GM19193 (cell line): ENCODE measurements around the gene TXNRD2.

Source experiments
- POLR2A ChIP-seq: IDR thresholded peaks from 4 replicates; pipeline ENCODE4 v1.6.1; 2011; ENCODE audit not compliant: insufficient read depth, insufficient read length; ENCODE audit errors: extremely low read depth

TXNRD2 gene

DNA sequence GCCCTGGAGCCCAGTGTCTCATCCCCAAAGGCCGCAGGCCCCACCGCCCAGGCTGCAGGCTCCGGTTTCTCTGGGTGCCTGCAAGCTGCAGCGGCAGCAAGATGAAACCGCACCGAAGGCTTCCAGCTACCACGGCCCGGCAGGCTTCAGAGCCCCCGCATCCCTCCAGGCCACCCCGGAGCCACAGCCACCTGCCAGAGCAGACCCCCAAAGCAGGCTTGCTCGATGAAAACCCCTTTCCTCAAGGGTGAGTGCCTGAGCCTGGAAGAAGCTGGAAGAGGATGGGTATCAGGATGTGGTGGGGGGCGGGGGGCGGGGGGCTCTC lies 62.4 kb downstream of the TXNRD2 start:
- TF ChIP-seq POLR2A = no peak

- no peak for TF ChIP-seq POLR2A
Measured at GRCh38 chr22:19878461-19879245, 63.0 kb downstream of the TXNRD2 start.

GRCh38 chr22:19877626-19878339 lies 63.8 kb downstream of the TXNRD2 start:
- no peak for TF ChIP-seq POLR2A

DNA sequence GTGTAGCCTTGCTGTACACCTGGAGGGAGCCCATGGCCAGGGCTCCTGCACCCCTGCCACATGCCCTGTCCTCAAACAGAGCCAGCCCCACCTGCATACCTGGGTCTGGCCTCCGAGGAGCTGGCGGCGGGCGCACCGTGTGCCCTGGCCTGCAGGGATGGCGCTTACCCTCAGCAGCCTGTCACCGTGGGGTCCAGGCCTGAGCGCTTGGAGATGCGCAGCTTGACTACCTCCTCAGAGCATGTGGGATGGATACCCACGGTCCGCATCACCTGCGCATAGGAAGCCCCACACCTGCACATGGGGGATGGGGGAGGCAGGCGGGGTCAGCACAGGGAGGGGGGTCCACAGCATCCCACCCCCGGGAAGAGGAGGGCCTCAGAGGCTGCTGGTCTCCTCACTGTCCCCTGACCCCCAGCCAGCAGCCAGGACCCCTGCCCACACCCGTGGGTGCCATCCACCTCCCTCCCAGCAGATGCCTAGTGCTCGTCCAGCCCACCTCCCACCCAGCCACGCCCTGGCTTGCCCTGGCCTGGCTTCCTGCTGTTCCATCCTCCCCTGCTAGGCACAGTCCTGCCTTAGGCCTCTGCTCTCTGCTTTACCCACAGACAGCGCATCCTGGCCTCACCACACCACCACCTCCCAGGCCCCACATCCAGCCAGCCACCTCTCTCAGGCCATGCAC lies 64.5 kb downstream of the TXNRD2 start:
- TF ChIP-seq POLR2A = no peak

GRCh38 chr22:19876314-19876940 lies 65.2 kb downstream of the TXNRD2 start:
- no peak for TF ChIP-seq POLR2A

DNA sequence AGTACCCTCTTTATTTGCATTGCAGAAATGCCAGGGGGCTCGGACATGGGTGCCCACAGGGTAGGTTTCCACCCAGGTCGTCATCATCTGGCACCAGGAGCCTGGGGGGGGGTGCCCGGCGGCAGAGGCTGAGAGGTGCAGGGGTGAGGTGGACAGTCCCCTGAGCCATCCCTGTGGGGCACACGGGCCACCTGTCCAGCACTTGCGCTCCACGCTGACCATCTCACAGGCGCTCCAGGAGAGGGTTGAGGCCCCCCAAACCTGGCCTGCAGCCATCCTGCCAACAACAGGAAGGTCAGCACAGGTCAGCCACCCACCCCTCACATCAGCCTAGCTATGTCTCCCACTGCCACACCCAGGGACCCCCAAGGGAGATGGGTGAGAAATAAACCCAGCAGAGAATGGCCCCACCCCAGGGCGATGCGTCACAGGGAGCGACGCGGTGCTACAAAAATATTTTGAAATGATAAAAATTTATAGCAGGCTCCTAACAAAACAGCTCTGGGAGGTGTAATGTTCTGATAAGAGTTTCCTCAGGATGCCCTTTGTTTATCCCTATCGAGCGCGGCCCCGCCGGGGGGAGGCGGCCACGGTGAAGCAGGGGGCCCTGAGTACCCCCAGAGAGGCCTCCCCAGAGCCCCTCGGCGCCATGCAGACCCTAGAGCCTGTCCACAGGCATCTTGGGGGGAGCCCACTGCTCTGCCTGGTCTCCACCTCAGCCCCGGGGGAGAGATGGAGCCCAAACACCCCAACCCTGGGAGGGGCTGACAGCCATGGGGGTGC lies 65.9 kb downstream of the TXNRD2 start:
- no peak for TF ChIP-seq POLR2A

DNA sequence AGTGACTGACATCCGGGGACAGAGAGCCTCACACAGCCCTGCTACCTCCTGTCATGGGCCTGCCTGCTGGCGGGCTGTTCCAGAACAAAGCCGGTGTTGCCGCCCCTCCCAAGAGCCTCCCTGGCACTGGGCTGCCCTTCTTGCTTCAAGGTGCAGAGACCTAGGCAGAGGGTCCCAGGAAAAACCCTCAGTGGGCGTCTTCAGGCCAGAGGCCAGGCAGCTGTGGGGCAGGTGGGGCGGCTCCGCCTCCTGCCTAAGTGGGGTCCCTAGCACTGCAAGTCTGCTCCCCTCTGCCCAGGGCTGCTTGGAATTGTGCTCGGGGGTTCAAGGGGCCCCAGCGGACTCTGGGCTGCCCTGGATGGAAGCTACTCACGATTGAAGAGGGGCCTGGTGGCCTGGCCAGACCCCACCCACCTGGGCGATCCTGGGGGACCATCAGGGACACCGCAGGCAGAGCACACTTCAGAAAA lies 66.5 kb downstream of the TXNRD2 start:
- TF ChIP-seq POLR2A = no peak

GRCh38 chr22:19874307-19875060 lies 67.1 kb downstream of the TXNRD2 start:
- TF ChIP-seq POLR2A = no peak

DNA sequence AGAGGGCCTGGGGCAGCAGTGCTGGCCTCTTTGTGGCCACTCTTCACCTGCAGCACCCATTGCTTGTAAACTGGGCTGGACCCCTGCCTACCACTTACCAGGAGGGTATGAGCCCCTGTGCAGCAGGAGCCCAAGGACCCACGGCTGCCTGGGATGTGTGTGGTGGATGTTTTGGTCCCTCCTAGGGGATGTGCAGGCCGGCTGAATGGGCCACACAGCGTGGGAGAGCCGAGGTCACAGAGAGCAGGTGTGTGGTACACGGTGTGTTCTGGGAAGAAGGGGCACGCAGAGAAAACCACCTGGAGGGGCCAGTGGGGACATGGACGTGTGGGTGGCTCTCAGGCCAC lies 67.7 kb downstream of the TXNRD2 start:
- no peak for TF ChIP-seq POLR2A

GRCh38 chr22:19873138-19873959 lies 68.3 kb downstream of the TXNRD2 start:
- no peak for TF ChIP-seq POLR2A

GRCh38 chr22:19872779-19873137 lies 68.9 kb downstream of the TXNRD2 start:
- no peak for TF ChIP-seq POLR2A

GRCh38 chr22:19871845-19872778 lies 69.5 kb downstream of the TXNRD2 start:
- TF ChIP-seq POLR2A = no peak
